GM23338 (cell line): Measurements from ENCODE around the gene MLLT1. TPM values are rescaled to one million over a fixed set of nuclear protein-coding genes. Genes with fewer than 3 reads are reported as not detected.

Experiments used
- ATAC-seq: fragments of 200-7000 bp; cut with Tn5 transposase; 3 replicates; pipeline ENCODE4 v1.9.1; 2020
- DNase-seq: peaks from one replicate; pipeline ENCODE4 v3.0.0-alpha.2; 2015; ENCODE audit warnings: low spot score
- H2AFZ ChIP-seq: fragments of 200-600 bp; sonication (generic); 2 replicates; pipeline ENCODE4 v1.8.0; 2016; ENCODE audit warnings: antibody characterized with exemption, mild to moderate bottlenecking, moderate library complexity
- H3F3A ChIP-seq: fragments of 200-600 bp; sonication (generic); replicated peaks from 2 replicates; pipeline ENCODE4 v1.8.0; 2017; ENCODE audit warnings: antibody characterized with exemption, mixed run types, low read depth
- H3K27ac ChIP-seq: fragments of 200-600 bp; sonication (generic); 2 replicates; pipeline ENCODE4 v1.6.1; 2016; ENCODE audit warnings: low read depth
- H3K27me3 ChIP-seq: fragments of 200-600 bp; sonication (generic); 2 replicates; pipeline ENCODE4 v1.8.0; 2016; ENCODE audit warnings: mild to moderate bottlenecking, mixed run types, moderate library complexity; ENCODE audit not compliant: insufficient read depth
- H3K36me3 ChIP-seq: fragments of 200-600 bp; sonication (generic); 2 replicates; pipeline ENCODE4 v1.8.0; 2016; ENCODE audit warnings: mild to moderate bottlenecking; ENCODE audit not compliant: insufficient read depth
- H3K4me1 ChIP-seq: fragments of 200-600 bp; sonication (generic); 2 replicates; pipeline ENCODE4 v1.8.0; 2016; ENCODE audit warnings: mild to moderate bottlenecking, moderate library complexity; ENCODE audit not compliant: insufficient read depth
- H3K4me2 ChIP-seq: fragments of 200-600 bp; sonication (generic); 2 replicates; pipeline ENCODE4 v1.7.1; 2017; ENCODE audit warnings: mixed run types
- H3K4me3 ChIP-seq: fragments of 200-600 bp; sonication (generic); 2 replicates; pipeline ENCODE4 v1.6.1; 2016; ENCODE audit warnings: mixed run types
- H3K79me2 ChIP-seq: fragments of 200-600 bp; sonication (generic); replicated peaks from 2 replicates; pipeline ENCODE4 v1.8.0; 2017; ENCODE audit warnings: mild to moderate bottlenecking; ENCODE audit not compliant: insufficient read depth
- H3K9me2 ChIP-seq: fragments of 200-600 bp; sonication (generic); 2 replicates; pipeline ENCODE4 v1.8.0; 2017; ENCODE audit not compliant: insufficient read depth
- H4K20me1 ChIP-seq: fragments of 200-600 bp; sonication (generic); replicated peaks from 2 replicates; pipeline ENCODE4 v1.8.0; 2017; ENCODE audit warnings: mild to moderate bottlenecking; ENCODE audit not compliant: insufficient read depth
- H3K27ac Mint-ChIP-seq: 2 replicates; pipeline ENCODE4 v1.8.0; 2020; ENCODE audit warnings: inconsistent platforms, mild to moderate bottlenecking, moderate library complexity, mixed read lengths
- H3K27me3 Mint-ChIP-seq: 3 replicates; pipeline ENCODE4 v1.8.0; 2022; ENCODE audit warnings: low read depth, mild to moderate bottlenecking, moderate library complexity, mixed read lengths, inconsistent platforms; ENCODE audit not compliant: insufficient read depth, poor library complexity
- H3K36me3 Mint-ChIP-seq: 3 replicates; pipeline ENCODE4 v1.8.0; 2021; ENCODE audit warnings: low read depth, mild to moderate bottlenecking, inconsistent platforms, moderate library complexity, mixed read lengths
- H3K4me1 Mint-ChIP-seq: 3 replicates; pipeline ENCODE4 v1.8.0; 2020; ENCODE audit warnings: mild to moderate bottlenecking, inconsistent platforms, mixed read lengths
- H3K4me3 Mint-ChIP-seq: 3 replicates; pipeline ENCODE4 v1.8.0; 2021; ENCODE audit warnings: moderate library complexity, mild to moderate bottlenecking, inconsistent platforms, mixed read lengths
- H3K9me3 Mint-ChIP-seq: 3 replicates; pipeline ENCODE4 v1.8.0; 2020; ENCODE audit warnings: moderate library complexity, mild to moderate bottlenecking, inconsistent platforms, mixed read lengths
- CTCF ChIP-seq, 2 experiments: fragments of 200-600 bp in 1 of 2; sonication (generic) in 1 of 2; conservative IDR thresholded peaks; 2 replicates each; pipeline versions ENCODE4 v1.5.1 to v1.6.1; 2016 to 2017; ENCODE audit warnings: antibody characterized with exemption in 2 of 2, low read depth in 2 of 2, mild to moderate bottlenecking in 2 of 2, moderate library complexity in 1 of 2
- EZH2 ChIP-seq: fragments of 200-600 bp; sonication (generic); IDR thresholded peaks from one replicate; pipeline ENCODE4 v1.8.0; 2017; ENCODE audit warnings: antibody characterized with exemption, mild to moderate bottlenecking, low read depth; ENCODE audit not compliant: unreplicated experiment
- JUNB ChIP-seq: IDR thresholded peaks from one replicate; pipeline ENCODE4 v1.6.1; 2016; ENCODE audit warnings: antibody characterized with exemption; ENCODE audit not compliant: unreplicated experiment
- NANOG ChIP-seq: IDR thresholded peaks from 2 replicates; pipeline ENCODE4 v1.6.1; 2016; ENCODE audit warnings: antibody characterized with exemption, borderline replicate concordance
- POLR2AphosphoS5 ChIP-seq: IDR thresholded peaks from 2 replicates; pipeline ENCODE4 v1.6.1; 2016; ENCODE audit warnings: antibody characterized with exemption, low read depth
- ZNF114 ChIP-seq: fragments of 250-450 bp; sonication (Bioruptor Pico); IDR thresholded peaks from 2 replicates; pipeline ENCODE4 v1.5.0; 2020; ENCODE audit warnings: mild to moderate bottlenecking, moderate library complexity
- polyA plus RNA-seq: library from polyadenylated mRNA; unstranded; fragments of >200 nt; fragmentation: Nextera tagmentation; extraction: Ambion mirVana; gene quantifications from 2 replicates; pipeline ENCODE4 v1.2.1, GENCODE V29; 2016
- total RNA-seq: library from RNA; depleted of rRNA; stranded (reverse); fragments of >200 nt; shearing (Covaris generic); gene quantifications from 2 replicates; pipeline ENCODE4 v1.2.3, GENCODE V29; 2014

Gene MLLT1
- total and polyA plus RNA-seq, 2 experiments from 2014 or later, result 17.8 to 23.4 TPM

- peaks cover 5% of the 10 kb centered on the region for H3K27me3 Mint-ChIP-seq
- no peaks in the 10 kb centered on the region for H3K27me3 ChIP-seq
- no peaks in the 10 kb centered on the region for H3K36me3 ChIP-seq
- no peaks in the 10 kb centered on the region for H3K4me1 Mint-ChIP-seq
- no peak overlapping the region for H3K27ac ChIP-seq
- H3F3A ChIP-seq, result no peaks in the 10 kb centered on the region
- DNase-seq (no peak), ATAC-seq (no peak; the same call in 2 of the 3 replicates)
- no peak overlapping the region for H3K27ac Mint-ChIP-seq
- no peak overlapping the region for H2AFZ ChIP-seq
- TF ChIP-seq CTCF (conservative IDR thresholded peaks at IDR 0.05; ENCODE audit: low read depth in 2 of 2), result no peak
- H3K4me2 ChIP-seq, result no peak overlapping the region
- H3K4me1 ChIP-seq, result no peaks in the 10 kb centered on the region
- no peaks in the 10 kb centered on the region for H4K20me1 ChIP-seq
- no peak overlapping the region for H3K4me3 Mint-ChIP-seq
- no peak overlapping the region for H3K4me3 ChIP-seq
- no peaks in the 10 kb centered on the region for H3K36me3 Mint-ChIP-seq
- H3K79me2 ChIP-seq, result no peaks in the 10 kb centered on the region
- H3K9me3 Mint-ChIP-seq, result no peaks in the 10 kb centered on the region; the same call in 2 of the 3 replicates
- 0 out of 2 replicates have a peak, but pooled peaks cover 3% of the 10 kb centered on the region for H3K9me2 ChIP-seq
These were observed 74.7 kb downstream of the MLLT1 start for GRCh38 chr19:6204866-6205723.

GRCh38 chr19:6204212-6204611, 75.6 kb downstream of the MLLT1 start:
- no peak overlapping the region for H3K4me2 ChIP-seq
- no peak overlapping the region for H3K27ac Mint-ChIP-seq
- peaks cover 11% of the 10 kb centered on the region for H3K27me3 Mint-ChIP-seq
- H3K4me1 ChIP-seq, result no peaks in the 10 kb centered on the region
- H3K4me3 ChIP-seq, result no peak overlapping the region
- TF ChIP-seq EZH2, result no peak
- TF ChIP-seq JUNB, result no peak
- no peak for TF ChIP-seq POLR2AphosphoS5
- no peak for TF ChIP-seq NANOG
- no peaks in the 10 kb centered on the region for H3K79me2 ChIP-seq
- peaks cover 2% of the 10 kb centered on the region; the same call in 2 of the 3 replicates for H3K36me3 Mint-ChIP-seq
- H3K4me3 Mint-ChIP-seq, result no peak overlapping the region
- H2AFZ ChIP-seq, result no peak overlapping the region
- no peak for DNase-seq
- no peaks in the 10 kb centered on the region for H3K36me3 ChIP-seq
- H3K9me2 ChIP-seq, result no peaks in the 10 kb centered on the region
- no peak overlapping the region for H3K27ac ChIP-seq
- no peaks in the 10 kb centered on the region for H4K20me1 ChIP-seq
- peaks cover 1% of the 10 kb centered on the region; the same call in 2 of the 3 replicates for H3K4me1 Mint-ChIP-seq
- no peaks in the 10 kb centered on the region for H3F3A ChIP-seq
- no peaks in the 10 kb centered on the region for H3K27me3 ChIP-seq
- no peak for ATAC-seq
- peaks cover 6% of the 10 kb centered on the region for H3K9me3 Mint-ChIP-seq

- H3K4me3 Mint-ChIP-seq, result peak overlapping the region; percentile 87
- Histone ChIP-seq H4K20me1 (no peaks in the 10 kb centered on the region), H3K4me2 (peak overlapping the region; percentile 86), H2AFZ (peak overlapping the region; percentile 91), H3K36me3 (no peaks in the 10 kb centered on the region), H3K9me2 (no peaks in the 10 kb centered on the region), H3K27me3 (no peaks in the 10 kb centered on the region), H3K27ac (no peak overlapping the region), H3K4me1 (no peaks in the 10 kb centered on the region), H3K79me2 (no peaks in the 10 kb centered on the region), H3F3A (no peaks in the 10 kb centered on the region), H3K4me3 (peak overlapping the region; percentile 70)
- peaks cover 31% of the 10 kb centered on the region for H3K36me3 Mint-ChIP-seq
- ATAC-seq (peak; percentile 93), DNase-seq (peak; percentile 98)
- no peak overlapping the region for H3K27ac Mint-ChIP-seq
- H3K9me3 Mint-ChIP-seq, result peaks cover 45% of the 10 kb centered on the region
- H3K4me1 Mint-ChIP-seq, result peaks cover 5% of the 10 kb centered on the region
- TF ChIP-seq ZNF114 (CRISPR knock-in tag) (no peak), POLR2AphosphoS5 (peak; percentile 89)
- peaks cover 24% of the 10 kb centered on the region for H3K27me3 Mint-ChIP-seq
These were observed 80.4 kb downstream of the MLLT1 start for GRCh38 chr19:6199240-6199994.
